ENCODE results near the gene POLR3A. TPM values are rescaled to one million over a fixed set of nuclear protein-coding genes. Genes with fewer than 3 reads are reported as not detected.

Gene POLR3A
- polyA plus RNA-seq, 1 of the 3 experiments (the other 2 are of a cell fraction) = 10.8 TPM

DNA sequence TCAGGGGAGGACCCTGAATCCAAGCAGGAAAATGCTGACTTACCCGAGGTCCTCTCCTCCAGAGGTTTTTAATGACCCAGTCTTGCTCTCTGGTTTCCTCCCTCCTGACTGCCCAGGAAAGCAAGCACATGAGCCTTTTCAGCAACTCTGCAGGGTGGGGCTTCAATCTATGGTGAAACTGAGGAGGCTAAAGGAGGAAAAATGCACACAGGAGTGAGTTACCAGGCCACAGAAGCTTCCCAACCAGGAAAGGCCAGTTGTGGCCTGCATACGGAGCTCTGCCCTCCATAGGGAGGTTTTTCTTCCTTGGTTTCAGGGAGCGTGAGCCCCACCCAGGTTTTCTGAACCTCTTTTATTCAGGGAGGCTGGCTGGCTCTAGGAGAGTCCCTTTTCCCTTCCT lies 88.7 kb downstream of the POLR3A start:
- POLR2A ChIA-PET = no interaction called here
- no peak for DNase-seq
- H3K27me3 ChIP-seq (ENCODE audit: insufficient read depth) = no peaks in the 10 kb centered on the region
- CTCF ChIA-PET = interaction anchor here (1.7 to 1.8 kb wide), 2 partner anchors 13 to 94 kb away, joined by 6 to 9 read pairs; partner anchors contain the start of gene DLG5
- TF ChIP-seq FOXJ3 (CRISPR knock-in tag; IDR thresholded peaks at IDR 0.05) = no peak
- no peak for TF ChIP-seq CHD2 (IDR thresholded peaks at IDR 0.05; ENCODE audit: low read length, partially characterized antibody)
- TF ChIP-seq, protein P1, sequence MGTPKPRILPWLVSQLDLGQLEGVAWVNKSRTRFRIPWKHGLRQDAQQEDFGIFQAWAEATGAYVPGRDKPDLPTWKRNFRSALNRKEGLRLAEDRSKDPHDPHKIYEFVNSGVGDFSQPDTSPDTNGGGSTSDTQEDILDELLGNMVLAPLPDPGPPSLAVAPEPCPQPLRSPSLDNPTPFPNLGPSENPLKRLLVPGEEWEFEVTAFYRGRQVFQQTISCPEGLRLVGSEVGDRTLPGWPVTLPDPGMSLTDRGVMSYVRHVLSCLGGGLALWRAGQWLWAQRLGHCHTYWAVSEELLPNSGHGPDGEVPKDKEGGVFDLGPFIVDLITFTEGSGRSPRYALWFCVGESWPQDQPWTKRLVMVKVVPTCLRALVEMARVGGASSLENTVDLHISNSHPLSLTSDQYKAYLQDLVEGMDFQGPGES (IDR thresholded peaks at IDR 0.05; ENCODE audit: low read depth, low read length) = no peak
- TF ChIP-seq SIN3A (IDR thresholded peaks at IDR 0.05; ENCODE audit: borderline replicate concordance, low read depth, low read length) = no peak
- TF ChIP-seq, protein P2, sequence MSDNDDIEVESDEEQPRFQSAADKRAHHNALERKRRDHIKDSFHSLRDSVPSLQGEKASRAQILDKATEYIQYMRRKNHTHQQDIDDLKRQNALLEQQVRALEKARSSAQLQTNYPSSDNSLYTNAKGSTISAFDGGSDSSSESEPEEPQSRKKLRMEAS (IDR thresholded peaks at IDR 0.05; ENCODE audit: low read depth) = no peak
- no peak for TF ChIP-seq JUND (IDR thresholded peaks at IDR 0.05)
- TF ChIP-seq FOXM1 (IDR thresholded peaks at IDR 0.05; ENCODE audit: low read depth) = no peak
- TF ChIP-seq ELF1 (IDR thresholded peaks at IDR 0.05) = no peak
- TF ChIP-seq TEAD4 (IDR thresholded peaks at IDR 0.05; ENCODE audit: borderline replicate concordance, insufficient read depth) = no peak
- no peak for TF ChIP-seq MEF2A (IDR thresholded peaks at IDR 0.05; ENCODE audit: borderline replicate concordance, low read depth)
- TF ChIP-seq, protein P3, sequence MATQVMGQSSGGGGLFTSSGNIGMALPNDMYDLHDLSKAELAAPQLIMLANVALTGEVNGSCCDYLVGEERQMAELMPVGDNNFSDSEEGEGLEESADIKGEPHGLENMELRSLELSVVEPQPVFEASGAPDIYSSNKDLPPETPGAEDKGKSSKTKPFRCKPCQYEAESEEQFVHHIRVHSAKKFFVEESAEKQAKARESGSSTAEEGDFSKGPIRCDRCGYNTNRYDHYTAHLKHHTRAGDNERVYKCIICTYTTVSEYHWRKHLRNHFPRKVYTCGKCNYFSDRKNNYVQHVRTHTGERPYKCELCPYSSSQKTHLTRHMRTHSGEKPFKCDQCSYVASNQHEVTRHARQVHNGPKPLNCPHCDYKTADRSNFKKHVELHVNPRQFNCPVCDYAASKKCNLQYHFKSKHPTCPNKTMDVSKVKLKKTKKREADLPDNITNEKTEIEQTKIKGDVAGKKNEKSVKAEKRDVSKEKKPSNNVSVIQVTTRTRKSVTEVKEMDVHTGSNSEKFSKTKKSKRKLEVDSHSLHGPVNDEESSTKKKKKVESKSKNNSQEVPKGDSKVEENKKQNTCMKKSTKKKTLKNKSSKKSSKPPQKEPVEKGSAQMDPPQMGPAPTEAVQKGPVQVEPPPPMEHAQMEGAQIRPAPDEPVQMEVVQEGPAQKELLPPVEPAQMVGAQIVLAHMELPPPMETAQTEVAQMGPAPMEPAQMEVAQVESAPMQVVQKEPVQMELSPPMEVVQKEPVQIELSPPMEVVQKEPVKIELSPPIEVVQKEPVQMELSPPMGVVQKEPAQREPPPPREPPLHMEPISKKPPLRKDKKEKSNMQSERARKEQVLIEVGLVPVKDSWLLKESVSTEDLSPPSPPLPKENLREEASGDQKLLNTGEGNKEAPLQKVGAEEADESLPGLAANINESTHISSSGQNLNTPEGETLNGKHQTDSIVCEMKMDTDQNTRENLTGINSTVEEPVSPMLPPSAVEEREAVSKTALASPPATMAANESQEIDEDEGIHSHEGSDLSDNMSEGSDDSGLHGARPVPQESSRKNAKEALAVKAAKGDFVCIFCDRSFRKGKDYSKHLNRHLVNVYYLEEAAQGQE (IDR thresholded peaks at IDR 0.05; ENCODE audit: low read depth, low read length) = no peak
- no peak for TF ChIP-seq EP300 (IDR thresholded peaks at IDR 0.05; ENCODE audit: borderline replicate concordance in 1 of 2, low read depth in 1 of 2, low read length in 1 of 2)
- no peak for TF ChIP-seq TCF12 (IDR thresholded peaks at IDR 0.05)
- TF ChIP-seq, protein P4, sequence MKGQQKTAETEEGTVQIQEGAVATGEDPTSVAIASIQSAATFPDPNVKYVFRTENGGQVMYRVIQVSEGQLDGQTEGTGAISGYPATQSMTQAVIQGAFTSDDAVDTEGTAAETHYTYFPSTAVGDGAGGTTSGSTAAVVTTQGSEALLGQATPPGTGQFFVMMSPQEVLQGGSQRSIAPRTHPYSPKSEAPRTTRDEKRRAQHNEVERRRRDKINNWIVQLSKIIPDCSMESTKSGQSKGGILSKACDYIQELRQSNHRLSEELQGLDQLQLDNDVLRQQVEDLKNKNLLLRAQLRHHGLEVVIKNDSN (IDR thresholded peaks at IDR 0.05; ENCODE audit: borderline replicate concordance, low read depth) = no peak
- no peak for TF ChIP-seq RCOR1 (IDR thresholded peaks at IDR 0.05; ENCODE audit: low read length)
- TF ChIP-seq POLR2AphosphoS5 (IDR thresholded peaks at IDR 0.05; ENCODE audit: low read depth, low read length) = no peak
- TF ChIP-seq, protein P5, sequence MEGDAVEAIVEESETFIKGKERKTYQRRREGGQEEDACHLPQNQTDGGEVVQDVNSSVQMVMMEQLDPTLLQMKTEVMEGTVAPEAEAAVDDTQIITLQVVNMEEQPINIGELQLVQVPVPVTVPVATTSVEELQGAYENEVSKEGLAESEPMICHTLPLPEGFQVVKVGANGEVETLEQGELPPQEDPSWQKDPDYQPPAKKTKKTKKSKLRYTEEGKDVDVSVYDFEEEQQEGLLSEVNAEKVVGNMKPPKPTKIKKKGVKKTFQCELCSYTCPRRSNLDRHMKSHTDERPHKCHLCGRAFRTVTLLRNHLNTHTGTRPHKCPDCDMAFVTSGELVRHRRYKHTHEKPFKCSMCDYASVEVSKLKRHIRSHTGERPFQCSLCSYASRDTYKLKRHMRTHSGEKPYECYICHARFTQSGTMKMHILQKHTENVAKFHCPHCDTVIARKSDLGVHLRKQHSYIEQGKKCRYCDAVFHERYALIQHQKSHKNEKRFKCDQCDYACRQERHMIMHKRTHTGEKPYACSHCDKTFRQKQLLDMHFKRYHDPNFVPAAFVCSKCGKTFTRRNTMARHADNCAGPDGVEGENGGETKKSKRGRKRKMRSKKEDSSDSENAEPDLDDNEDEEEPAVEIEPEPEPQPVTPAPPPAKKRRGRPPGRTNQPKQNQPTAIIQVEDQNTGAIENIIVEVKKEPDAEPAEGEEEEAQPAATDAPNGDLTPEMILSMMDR (IDR thresholded peaks at IDR 0.05) = no peak
- peaks cover 16% of the 10 kb centered on the region for H3F3A ChIP-seq (replicated peaks; ENCODE audit: insufficient read depth)
- H3K36me3 ChIP-seq (replicated peaks in 1 of 2; ENCODE audit: control insufficient read depth in 1 of 2, insufficient read depth in 2 of 2, low read length in 1 of 2) = no peaks in the 10 kb centered on the region
- no peaks in the 10 kb centered on the region for H3K9me3 ChIP-seq
- H3K4me2 ChIP-seq = no peak overlapping the region
- peaks cover 4 to 6% of the 10 kb centered on the region in 2 experiments; a peak in 2 of 4 replicates for H3K4me1 ChIP-seq (ENCODE audit: control insufficient read depth in 1 of 2, insufficient read depth in 2 of 2, low read depth in 1 of 2, low read length in 1 of 2)
- H3K4me3 ChIP-seq (ENCODE audit: low read depth in 2 of 2, low read length in 1 of 2) = no peak overlapping the region
- WGBS (ENCODE audit: low lambda C conversion rate) = 84% methylated on average over 3 of the region's 3 CpGs
- no peaks in the 10 kb centered on the region for H3K79me2 ChIP-seq (ENCODE audit: insufficient read depth)
- H3K9me2 ChIP-seq = no peaks in the 10 kb centered on the region
- H2AFZ ChIP-seq (ENCODE audit: low read depth) = no peak overlapping the region
- no peak overlapping the region for H3K9ac ChIP-seq
- no peaks in the 10 kb centered on the region for H4K20me1 ChIP-seq (ENCODE audit: insufficient read depth)
- H3K27ac ChIP-seq (ENCODE audit: low read depth in 2 of 2, low read length in 1 of 2) = no peak overlapping the region

Data from SK-N-SH (cell line).